KMS-11 (cell line): Measurements from ENCODE around the gene FIGNL1.

Source experiments
- H2AFZ ChIP-seq: fragments of 200-600 bp; sonication (generic); 2 replicates; pipeline ENCODE4 v1.6.1; 2016; ENCODE audit warnings: antibody characterized with exemption, mixed run types, low read depth
- H3K27ac ChIP-seq: fragments of 200-600 bp; sonication (generic); 2 replicates; pipeline ENCODE4 v1.6.1; 2016; ENCODE audit warnings: mild to moderate bottlenecking, mixed run types
- H3K27me3 ChIP-seq: fragments of 200-600 bp; sonication (generic); 2 replicates; pipeline ENCODE4 v1.6.1; 2017; ENCODE audit warnings: mild to moderate bottlenecking, low read depth, mixed run types, moderate library complexity; ENCODE audit not compliant: insufficient read depth
- H3K36me3 ChIP-seq: fragments of 200-600 bp; sonication (generic); 2 replicates; pipeline ENCODE4 v1.6.1; 2017; ENCODE audit warnings: mild to moderate bottlenecking, mixed run types; ENCODE audit not compliant: insufficient read depth
- H3K4me1 ChIP-seq: fragments of 200-600 bp; sonication (generic); 2 replicates; pipeline ENCODE4 v1.6.1; 2016; ENCODE audit warnings: mild to moderate bottlenecking, low read depth, mixed run types; ENCODE audit not compliant: poor library complexity, severe bottlenecking
- H3K4me2 ChIP-seq: fragments of 200-600 bp; sonication (generic); 2 replicates; pipeline ENCODE4 v1.7.0; 2016; ENCODE audit warnings: mild to moderate bottlenecking, mixed run types
- H3K4me3 ChIP-seq: fragments of 200-600 bp; sonication (generic); IDR thresholded peaks from 2 replicates; pipeline ENCODE4 v1.6.1; 2017; ENCODE audit warnings: low read depth, low read length, mixed read lengths; ENCODE audit not compliant: insufficient read depth
- H3K79me2 ChIP-seq: fragments of 200-600 bp; sonication (generic); 2 replicates; pipeline ENCODE4 v1.6.1; 2016; ENCODE audit warnings: low read depth, mixed run types; ENCODE audit not compliant: insufficient read depth
- H3K9ac ChIP-seq: fragments of 200-600 bp; sonication (generic); 2 replicates; pipeline ENCODE4 v1.6.1; 2016; ENCODE audit warnings: mild to moderate bottlenecking, mixed run types
- H4K20me1 ChIP-seq: fragments of 200-600 bp; sonication (generic); 2 replicates; pipeline ENCODE4 v1.6.1; 2016; ENCODE audit warnings: mild to moderate bottlenecking, mixed run types; ENCODE audit not compliant: insufficient read depth
- TF ChIP-seq, protein P1 (sequence below): fragments of 200-600 bp; sonication (generic); conservative IDR thresholded peaks from 2 replicates; pipeline ENCODE4 v1.6.1; 2017; ENCODE audit warnings: low read depth, mild to moderate bottlenecking, antibody characterized with exemption, low read length, moderate library complexity, mixed read lengths

The FIGNL1 gene

DNA sequence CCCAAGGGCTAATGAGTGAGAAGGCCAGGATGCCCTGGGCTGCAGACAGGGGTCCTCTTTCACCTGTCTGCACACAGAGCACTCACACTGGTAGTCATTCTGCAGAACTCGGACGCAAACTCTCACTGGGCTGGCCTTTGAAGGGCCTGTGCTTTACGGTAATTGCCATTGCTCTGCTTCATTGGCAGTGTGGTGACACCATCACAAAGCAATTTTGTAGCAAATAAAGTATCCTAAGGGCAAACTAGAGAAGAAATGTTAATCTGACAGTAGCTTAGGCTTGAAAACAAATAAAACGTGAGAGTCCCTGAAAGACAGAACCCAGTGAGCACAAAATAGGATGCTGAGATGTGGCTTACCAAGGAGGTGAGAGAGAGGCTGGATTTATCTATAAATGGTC lies 30.6 kb upstream of the FIGNL1 start:
- H3K27ac ChIP-seq: no peak overlapping the region
- TF ChIP-seq, protein P1, sequence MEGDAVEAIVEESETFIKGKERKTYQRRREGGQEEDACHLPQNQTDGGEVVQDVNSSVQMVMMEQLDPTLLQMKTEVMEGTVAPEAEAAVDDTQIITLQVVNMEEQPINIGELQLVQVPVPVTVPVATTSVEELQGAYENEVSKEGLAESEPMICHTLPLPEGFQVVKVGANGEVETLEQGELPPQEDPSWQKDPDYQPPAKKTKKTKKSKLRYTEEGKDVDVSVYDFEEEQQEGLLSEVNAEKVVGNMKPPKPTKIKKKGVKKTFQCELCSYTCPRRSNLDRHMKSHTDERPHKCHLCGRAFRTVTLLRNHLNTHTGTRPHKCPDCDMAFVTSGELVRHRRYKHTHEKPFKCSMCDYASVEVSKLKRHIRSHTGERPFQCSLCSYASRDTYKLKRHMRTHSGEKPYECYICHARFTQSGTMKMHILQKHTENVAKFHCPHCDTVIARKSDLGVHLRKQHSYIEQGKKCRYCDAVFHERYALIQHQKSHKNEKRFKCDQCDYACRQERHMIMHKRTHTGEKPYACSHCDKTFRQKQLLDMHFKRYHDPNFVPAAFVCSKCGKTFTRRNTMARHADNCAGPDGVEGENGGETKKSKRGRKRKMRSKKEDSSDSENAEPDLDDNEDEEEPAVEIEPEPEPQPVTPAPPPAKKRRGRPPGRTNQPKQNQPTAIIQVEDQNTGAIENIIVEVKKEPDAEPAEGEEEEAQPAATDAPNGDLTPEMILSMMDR: no peak
- H3K27me3 ChIP-seq: no peaks in the 10 kb centered on the region
- no peak overlapping the region for H3K4me2 ChIP-seq
- H3K4me3 ChIP-seq: no peak overlapping the region
- H3K36me3 ChIP-seq: no peaks in the 10 kb centered on the region
- H3K9ac ChIP-seq: no peak overlapping the region
- no peaks in the 10 kb centered on the region for H3K4me1 ChIP-seq
- no peaks in the 10 kb centered on the region for H3K79me2 ChIP-seq
- H2AFZ ChIP-seq: no peak overlapping the region
- no peaks in the 10 kb centered on the region for H4K20me1 ChIP-seq

DNA sequence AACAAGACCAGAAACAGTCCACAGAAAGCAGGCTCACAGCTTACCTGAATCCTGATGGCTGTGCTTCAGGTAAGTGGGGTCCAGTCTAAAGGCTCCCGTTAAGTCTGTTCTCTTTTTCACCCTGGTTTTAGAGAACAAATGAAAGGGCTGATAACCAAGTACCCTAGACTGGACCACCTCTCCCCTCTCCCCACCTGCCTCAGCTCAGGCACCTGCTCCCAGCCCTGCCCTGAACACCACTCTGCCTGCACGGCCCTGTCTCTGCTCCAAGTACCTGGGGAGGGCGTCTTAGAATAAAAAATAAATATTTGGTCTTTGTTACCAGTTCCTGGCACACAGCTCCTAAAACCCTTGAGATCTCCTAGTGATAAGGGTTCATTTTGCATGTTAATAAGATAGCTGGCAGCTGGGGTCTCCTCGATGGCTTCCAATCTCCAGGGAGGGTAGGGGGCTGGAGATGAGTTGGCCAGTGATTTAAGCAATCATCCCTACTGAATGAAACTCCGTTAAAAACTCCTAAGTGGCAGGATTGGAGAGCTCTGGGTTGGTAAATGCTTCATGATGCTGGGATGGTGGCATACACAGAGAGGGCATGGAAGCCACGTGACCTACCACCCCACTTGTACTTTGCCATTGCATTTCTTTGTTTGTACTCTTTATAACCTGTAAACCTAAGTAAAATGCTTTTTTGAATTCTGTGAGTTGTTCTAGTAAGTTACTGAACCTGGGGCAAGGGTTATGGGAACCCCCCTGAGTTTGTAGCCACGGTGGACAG lies 29.8 kb upstream of the FIGNL1 start:
- no peak overlapping the region for H3K27ac ChIP-seq
- H3K9ac ChIP-seq: no peak overlapping the region
- no peaks in the 10 kb centered on the region for H3K4me1 ChIP-seq
- no peaks in the 10 kb centered on the region for H3K79me2 ChIP-seq
- H2AFZ ChIP-seq: no peak overlapping the region
- no peaks in the 10 kb centered on the region for H3K27me3 ChIP-seq
- H3K36me3 ChIP-seq: no peaks in the 10 kb centered on the region
- no peak overlapping the region for H3K4me2 ChIP-seq
- H4K20me1 ChIP-seq: no peaks in the 10 kb centered on the region
- TF ChIP-seq, protein P1: no peak
- H3K4me3 ChIP-seq: no peak overlapping the region

DNA sequence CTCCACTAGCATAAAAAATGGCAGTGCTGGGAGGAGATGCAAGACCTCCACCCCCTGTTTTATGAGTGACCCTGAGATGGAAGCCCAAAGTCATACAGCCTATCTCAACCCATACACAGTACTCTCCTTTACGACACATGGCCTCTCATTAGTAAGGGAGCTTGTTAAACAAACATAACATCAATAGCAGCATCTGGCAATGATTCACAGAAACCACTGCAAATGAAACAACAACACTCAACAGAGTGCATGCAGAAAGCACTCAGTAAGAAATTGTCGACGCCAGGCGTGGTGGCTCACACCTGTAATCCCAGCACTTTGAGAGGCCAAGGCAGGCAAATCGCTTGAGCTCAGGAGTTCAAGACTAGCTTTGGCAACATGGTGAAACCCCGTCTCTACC lies 27.5 kb upstream of the FIGNL1 start:
- no peak overlapping the region for H3K27ac ChIP-seq
- H3K36me3 ChIP-seq: no peaks in the 10 kb centered on the region

DNA sequence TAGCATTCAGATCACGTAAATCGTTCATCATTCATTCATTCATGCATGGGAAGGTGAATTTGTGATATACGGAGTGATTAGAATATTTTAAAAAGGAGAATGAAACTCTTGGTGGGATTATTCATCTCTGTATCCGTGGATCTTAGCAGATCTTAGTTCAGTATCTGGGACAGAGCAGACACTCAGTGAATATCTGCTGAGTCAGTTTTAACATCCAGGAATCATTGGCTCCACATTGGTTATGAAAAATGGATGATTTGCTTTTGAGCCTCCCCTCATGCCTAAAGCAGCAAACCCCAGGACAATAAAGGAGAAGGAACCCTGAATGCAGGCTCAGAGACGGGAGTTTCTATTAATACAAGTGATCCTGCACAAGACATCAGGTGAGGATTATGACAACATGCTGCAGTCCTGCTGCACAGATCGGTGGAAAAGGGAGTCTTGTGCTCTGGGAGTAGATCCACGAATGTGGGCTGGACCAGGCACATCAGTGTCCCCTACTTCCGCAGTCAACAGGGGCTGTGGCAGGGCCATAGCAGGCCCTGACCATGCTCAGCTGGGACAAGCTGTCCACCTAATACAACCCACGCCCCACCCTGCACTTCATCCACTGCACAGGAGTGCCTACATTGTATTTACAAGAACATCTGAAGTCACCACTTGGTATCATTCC lies 26.9 kb upstream of the FIGNL1 start:
- H2AFZ ChIP-seq: no peak overlapping the region
- H3K4me1 ChIP-seq: no peaks in the 10 kb centered on the region
- H3K4me2 ChIP-seq: no peak overlapping the region
- no peak overlapping the region for H3K27ac ChIP-seq
- no peak overlapping the region for H3K9ac ChIP-seq
- H3K79me2 ChIP-seq: no peaks in the 10 kb centered on the region
- no peaks in the 10 kb centered on the region for H3K36me3 ChIP-seq
- no peaks in the 10 kb centered on the region for H4K20me1 ChIP-seq
- TF ChIP-seq, protein P1: no peak
- no peaks in the 10 kb centered on the region for H3K27me3 ChIP-seq
- no peak overlapping the region for H3K4me3 ChIP-seq

More for the DNA sequence above, 27.5 kb upstream of the FIGNL1 start:
- no peak overlapping the region for H3K4me2 ChIP-seq
- no peak overlapping the region for H3K9ac ChIP-seq
- no peak overlapping the region for H2AFZ ChIP-seq
- H3K4me3 ChIP-seq: no peak overlapping the region
- H3K4me1 ChIP-seq: no peaks in the 10 kb centered on the region
- no peaks in the 10 kb centered on the region for H3K79me2 ChIP-seq
- TF ChIP-seq, protein P1: no peak
- no peaks in the 10 kb centered on the region for H4K20me1 ChIP-seq
- H3K27me3 ChIP-seq: no peaks in the 10 kb centered on the region
